HepG2 (cell line): ENCODE results near the gene SFTPA2.

Experiments used
- ARID3A ChIP-seq: IDR thresholded peaks from 2 replicates; pipeline ENCODE4 v1.6.1; 2012; ENCODE audit warnings: low read depth, low read length, improper control_type of control experiment
- ATF1 ChIP-seq: IDR thresholded peaks from 2 replicates; pipeline ENCODE4 v1.6.1; 2016; ENCODE audit warnings: mild to moderate bottlenecking, control low read depth
- ATF3 ChIP-seq: sonication (generic); formaldehyde crosslinking; IDR thresholded peaks from 2 replicates; pipeline ENCODE4 v1.4.0; 2020; ENCODE audit warnings: missing genetic modification reagents
- CTCF ChIP-seq: sonication (generic); formaldehyde crosslinking; IDR thresholded peaks from 2 replicates; pipeline ENCODE4 v1.5.0; 2020; ENCODE audit warnings: mild to moderate bottlenecking, missing genetic modification reagents, moderate library complexity
- ELF4 ChIP-seq: sonication (generic); formaldehyde crosslinking; IDR thresholded peaks from 2 replicates; pipeline ENCODE4 v1.5.0; 2020; ENCODE audit warnings: missing genetic modification reagents, mild to moderate bottlenecking, moderate library complexity, borderline replicate concordance
- HES4 ChIP-seq: sonication (generic); formaldehyde crosslinking; IDR thresholded peaks from 2 replicates; pipeline ENCODE4 v1.9.0; 2021; ENCODE audit warnings: mild to moderate bottlenecking, missing genetic modification reagents, borderline replicate concordance
- PCBP1 ChIP-seq: fragments of 200-400 bp; formaldehyde crosslinking; IDR thresholded peaks from 2 replicates; pipeline ENCODE4 v1.6.1; 2017; ENCODE audit warnings: mild to moderate bottlenecking, low read depth, low read length, borderline replicate concordance
- PHF5A ChIP-seq: IDR thresholded peaks from one replicate; pipeline ENCODE4 v1.6.1; 2018; ENCODE audit warnings: low read depth, missing genetic modification reagents; ENCODE audit not compliant: unreplicated experiment
- POLR2AphosphoS5 ChIP-seq: IDR thresholded peaks from 2 replicates; pipeline ENCODE4 v1.6.1; 2012; ENCODE audit warnings: low read depth, low read length
- TSC22D2 ChIP-seq: sonication (generic); formaldehyde crosslinking; IDR thresholded peaks from 2 replicates; pipeline ENCODE4 v1.5.1; 2020; ENCODE audit warnings: missing genetic modification reagents, mild to moderate bottlenecking, borderline replicate concordance
- ZNF597 ChIP-seq: sonication (generic); formaldehyde crosslinking; IDR thresholded peaks from 2 replicates; pipeline ENCODE4 v1.5.0; 2020; ENCODE audit warnings: missing genetic modification reagents
- ZNF660 ChIP-seq: sonication (generic); formaldehyde crosslinking; IDR thresholded peaks from 2 replicates; pipeline ENCODE4 v1.5.1; 2020; ENCODE audit warnings: mild to moderate bottlenecking, low read depth, missing genetic modification reagents, borderline replicate concordance
- ZNF780A ChIP-seq: sonication (generic); formaldehyde crosslinking; IDR thresholded peaks from 2 replicates; pipeline ENCODE4 v1.8.0; 2022; ENCODE audit warnings: mild to moderate bottlenecking, missing genetic modification reagents, moderate library complexity

GRCh38 chr10:79581044-79581443 lies 20.8 kb upstream of the SFTPA2 start:
- TF ChIP-seq ARID3A (no peak), ZNF780A (no peak), PHF5A (CRISPR knock-in tag) (no peak), ZNF597 (CRISPR knock-in tag) (no peak), PCBP1 (no peak), CTCF (CRISPR knock-in tag) (no peak), HES4 (CRISPR knock-in tag) (no peak), ELF4 (CRISPR knock-in tag) (no peak), POLR2AphosphoS5 (no peak), TSC22D2 (CRISPR knock-in tag) (no peak), ATF1 (no peak), ZNF660 (CRISPR knock-in tag) (no peak), ATF3 (CRISPR knock-in tag) (no peak)
